OCI-LY7 (cell line): ENCODE data around the gene FALEC. TPM values are rescaled to one million over a fixed set of nuclear protein-coding genes. Genes with fewer than 3 reads are reported as not detected.

Experiments used
- BruUV-seq: library from RNA; stranded (reverse); fragments of 400-500 nt; replicated peaks from 2 replicates; lab custom pipeline; 2021; lab: Mats Ljungman, UMichigan
- CTCF ChIA-PET: fragments of 300-600 bp; sonication (Branson Sonifier 250); formaldehyde crosslinking; loops from one replicate; lab custom pipeline; 2022; ENCODE audit warnings: antibody characterized with exemption; ENCODE audit not compliant: unreplicated experiment; lab: Charles Lee
- POLR2A ChIA-PET: fragments of 300-600 bp; sonication (Branson Sonifier 250); formaldehyde crosslinking; loops from one replicate; lab custom pipeline; 2022; ENCODE audit warnings: antibody characterized with exemption; lab: Charles Lee
- DNase-seq: peaks from one replicate; pipeline ENCODE4 v3.0.0-alpha.2; 2015; ENCODE audit warnings: low spot score
- H2AFZ ChIP-seq: fragments of 200-600 bp; sonication (generic), shearing (Covaris generic); 2 replicates; pipeline ENCODE4 v1.6.1; 2014; ENCODE audit warnings: mild to moderate bottlenecking, antibody characterized with exemption, low read length, moderate library complexity
- H3K27ac ChIP-seq: fragments of 200-600 bp; sonication (generic); 2 replicates; pipeline ENCODE4 v1.5.1; 2014; ENCODE audit warnings: mixed run types, low read depth, mild to moderate bottlenecking, moderate library complexity, low read length, inconsistent platforms; ENCODE audit not compliant: poor library complexity, severe bottlenecking
- H3K36me3 ChIP-seq: fragments of 200-600 bp; sonication (generic); 2 replicates; pipeline ENCODE4 v1.6.1; 2014; ENCODE audit warnings: mild to moderate bottlenecking, antibody characterized with exemption, low read length, moderate library complexity, mixed read lengths; ENCODE audit not compliant: insufficient read depth
- H3K4me1 ChIP-seq: fragments of 200-600 bp; sonication (generic); 2 replicates; pipeline ENCODE4 v1.5.1; 2014; ENCODE audit warnings: mild to moderate bottlenecking, low read length; ENCODE audit not compliant: insufficient read depth, poor library complexity, severe bottlenecking
- H3K4me2 ChIP-seq: fragments of 200-600 bp; sonication (generic); 2 replicates; pipeline ENCODE4 v1.6.1; 2014; ENCODE audit warnings: mild to moderate bottlenecking, low read length
- H3K4me3 ChIP-seq: fragments of 200-600 bp; sonication (generic); 2 replicates; pipeline ENCODE4 v1.5.1; 2014; ENCODE audit warnings: mild to moderate bottlenecking, low read depth, low read length; ENCODE audit not compliant: poor library complexity, severe bottlenecking
- H3K79me2 ChIP-seq: fragments of 200-600 bp; sonication (generic); 2 replicates; pipeline ENCODE4 v1.6.1; 2016; ENCODE audit warnings: low read depth, mild to moderate bottlenecking, low read length, moderate library complexity, mixed read lengths; ENCODE audit not compliant: insufficient read depth
- H3K9me2 ChIP-seq: fragments of 200-600 bp; sonication (generic); 2 replicates; pipeline ENCODE4 v1.6.1; 2016; ENCODE audit warnings: mild to moderate bottlenecking, low read length, mixed read lengths; ENCODE audit not compliant: insufficient read depth
- H3K9me3 ChIP-seq: fragments of 200-600 bp; sonication (generic); 2 replicates; pipeline ENCODE4 v1.6.1; 2014; ENCODE audit warnings: mild to moderate bottlenecking, mixed run types, low read length, mixed read lengths
- H4K20me1 ChIP-seq: fragments of 200-600 bp; sonication (generic); 2 replicates; pipeline ENCODE4 v1.6.1; 2014; ENCODE audit warnings: mild to moderate bottlenecking, antibody characterized with exemption, low read length, moderate library complexity, mixed read lengths; ENCODE audit not compliant: insufficient read depth
- CTCF ChIP-seq: fragments of 200-600 bp; sonication (generic); conservative IDR thresholded peaks from 2 replicates; pipeline ENCODE4 v1.5.1; 2014; ENCODE audit warnings: mild to moderate bottlenecking, antibody characterized with exemption, low read length, moderate library complexity, mixed read lengths
- EZH2phosphoT487 ChIP-seq: fragments of 200-600 bp; sonication (generic); IDR thresholded peaks from 2 replicates; pipeline ENCODE4 v1.6.1; 2018; ENCODE audit warnings: low read depth, borderline replicate concordance, mild to moderate bottlenecking, mixed run types, antibody characterized with exemption, low read length, moderate library complexity, mixed read lengths
- intact Hi-C: fragments of 100-400 bp; cut with micrococcal nuclease; formaldehyde crosslinking; loops from one replicate; pipeline ENCODE4 v1.10.0; 2022; ENCODE audit not compliant: unreplicated experiment
- total RNA-seq, 2 experiments: library from RNA; depleted of rRNA in 1 of 2; stranded (reverse); fragments of >200 nt in 1 of 2; shearing (Covaris generic) in 1 of 2; gene quantifications; 2 replicates each; pipeline ENCODE4 v1.2.3, GENCODE V29; 2014 to 2022

Gene FALEC
- total RNA-seq, 2 experiments from 2014 or later = 0.47 to 1.9 TPM

- H3K4me3 ChIP-seq = no peak overlapping the region
- POLR2A ChIA-PET = no interaction called here
Observed at GRCh38 chr1:150477320-150477719, 38.2 kb upstream of the FALEC start.

GRCh38 chr1:150477733-150478132 is 37.8 kb upstream of the FALEC start:
- no peak overlapping the region for H2AFZ ChIP-seq
- H3K4me1 ChIP-seq = no peaks in the 10 kb centered on the region
- BruUV-seq = no TSS peak
- intact Hi-C loops = no loop called here
- TF ChIP-seq CTCF (no peak), EZH2phosphoT487 (no peak)
- no peak overlapping the region for H3K4me3 ChIP-seq
- DNase-seq = no peak
- POLR2A ChIA-PET = no interaction called here
- H3K9me3 ChIP-seq = no peaks in the 10 kb centered on the region
- peaks cover 5% of the 10 kb centered on the region for H3K36me3 ChIP-seq
- H3K79me2 ChIP-seq = no peaks in the 10 kb centered on the region
- H3K9me2 ChIP-seq = no peaks in the 10 kb centered on the region
- H3K4me2 ChIP-seq = no peak overlapping the region
- no peaks in the 10 kb centered on the region for H4K20me1 ChIP-seq
- CTCF ChIA-PET = no interaction called here
- no peak overlapping the region for H3K27ac ChIP-seq

More at GRCh38 chr1:150477320-150477719, 38.2 kb upstream of the FALEC start:
- no peak for DNase-seq
- no peaks in the 10 kb centered on the region for H3K9me3 ChIP-seq
- no TSS peak for BruUV-seq
- no peaks in the 10 kb centered on the region for H3K79me2 ChIP-seq
- H2AFZ ChIP-seq = no peak overlapping the region
- H3K27ac ChIP-seq = no peak overlapping the region
- intact Hi-C loops = no loop called here
- CTCF ChIA-PET = no interaction called here
- H4K20me1 ChIP-seq = no peaks in the 10 kb centered on the region
- no peaks in the 10 kb centered on the region for H3K4me1 ChIP-seq
- no peaks in the 10 kb centered on the region for H3K9me2 ChIP-seq
- H3K36me3 ChIP-seq = peaks cover 9% of the 10 kb centered on the region
- TF ChIP-seq EZH2phosphoT487 (no peak), CTCF (no peak)
- no peak overlapping the region for H3K4me2 ChIP-seq

- H3K4me1 ChIP-seq = no peaks in the 10 kb centered on the region
- TF ChIP-seq EZH2phosphoT487 = no peak
- TF ChIP-seq CTCF = no peak
- POLR2A ChIA-PET = interaction anchor here (0.5 kb wide), 1 partner anchor 107 kb away, joined by 4 read pairs; no protein-coding TSS in a partner anchor
- no peaks in the 10 kb centered on the region for H3K9me3 ChIP-seq
- H3K4me2 ChIP-seq = no peak overlapping the region
- intact Hi-C loops = no loop called here
- no peaks in the 10 kb centered on the region for H3K79me2 ChIP-seq
- CTCF ChIA-PET = no interaction called here
- H3K9me2 ChIP-seq = no peaks in the 10 kb centered on the region
- H4K20me1 ChIP-seq = no peaks in the 10 kb centered on the region
- no TSS peak for BruUV-seq
- H3K36me3 ChIP-seq = no peaks in the 10 kb centered on the region
- no peak overlapping the region for H3K4me3 ChIP-seq
- no peak overlapping the region for H3K27ac ChIP-seq
- H2AFZ ChIP-seq = no peak overlapping the region
- no peak for DNase-seq
Observed at GRCh38 chr1:150479370-150479769, 36.2 kb upstream of the FALEC start.
